IPS DF 4.7 (cell line): ENCODE measurements around the gene SOX18.
"Not testable (repeated sequence)": the region's sequence is repeated elsewhere in the genome, so short reads cannot be mapped to it uniquely, and the experiment has no call there.

Experiments
- DNase-seq: peaks from one replicate; pipeline ENCODE4 v3.0.0-alpha.2; 2013; ENCODE audit warnings: low spot score; ENCODE audit errors: extremely low read depth

The SOX18 gene

DNA sequence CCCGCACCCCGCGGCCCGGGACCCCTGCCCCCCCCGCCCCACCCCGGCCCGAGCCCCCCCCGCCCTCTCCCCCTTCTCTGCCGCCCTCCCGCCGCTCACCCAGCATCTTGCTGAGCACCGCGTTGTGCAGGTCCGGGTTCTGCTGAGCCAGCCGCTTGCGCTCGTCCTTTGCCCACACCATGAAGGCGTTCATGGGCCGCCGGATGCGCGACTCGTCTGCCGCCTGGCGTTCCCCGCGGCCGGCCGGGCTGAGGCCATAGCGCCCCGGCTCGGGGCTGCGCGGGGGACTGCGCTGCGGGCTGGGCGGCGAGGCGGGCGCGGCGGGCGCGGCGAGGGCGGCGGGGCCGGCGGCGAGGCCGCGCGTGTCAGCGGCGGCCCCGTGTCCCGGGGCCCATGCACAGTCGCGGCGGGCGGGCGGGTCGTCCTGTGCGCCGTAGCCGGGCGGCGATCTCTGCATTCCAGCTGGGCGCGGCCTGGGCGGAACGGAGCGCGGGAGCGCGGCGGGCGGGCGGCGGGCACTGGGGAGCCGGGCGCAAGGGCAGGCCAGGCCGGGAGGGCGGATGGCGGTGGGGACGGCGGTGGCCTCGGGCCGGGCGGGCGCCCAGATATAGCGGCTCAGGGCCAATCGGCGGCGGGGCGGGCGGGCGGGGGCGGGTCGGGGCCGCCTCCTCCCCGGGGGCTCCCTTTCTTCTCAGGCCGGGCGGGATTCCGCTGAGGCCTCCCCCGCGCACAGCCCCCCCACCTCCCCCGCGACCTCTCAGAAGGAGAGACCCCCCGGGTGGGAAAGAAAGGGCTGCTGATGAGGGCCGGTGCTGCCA is at the start of gene SOX18:
TSS of gene SOX18 (minus strand) at position 580 of the 818 bp plus-strand sequence. CDS start at position 457, 123 bp downstream.
- DNase-seq = no peak

GRCh38 chr20:64098471-64099013 is 49.1 kb upstream of the SOX18 start:
- DNase-seq = no peak

DNA sequence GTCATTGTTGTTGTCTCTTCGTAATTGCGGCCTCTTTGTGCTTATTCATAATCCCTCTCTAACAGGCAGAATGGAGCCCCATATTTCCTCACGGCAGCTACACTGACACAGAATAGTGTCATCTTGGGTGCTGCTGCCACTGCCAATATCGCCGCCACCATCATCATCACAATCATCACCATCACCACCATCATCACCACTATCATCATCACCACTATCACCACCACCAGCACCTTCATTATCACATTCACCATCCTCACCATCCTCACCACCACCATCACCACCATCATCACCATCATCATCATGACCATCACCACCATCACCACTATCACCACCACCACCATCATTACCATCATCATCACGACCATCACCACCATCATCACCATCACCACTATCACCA is 47.1 kb upstream of the SOX18 start:
- DNase-seq = no peak

- no peak for DNase-seq
Measured at GRCh38 chr20:64095927-64096326, 46.5 kb upstream of the SOX18 start.

DNA sequence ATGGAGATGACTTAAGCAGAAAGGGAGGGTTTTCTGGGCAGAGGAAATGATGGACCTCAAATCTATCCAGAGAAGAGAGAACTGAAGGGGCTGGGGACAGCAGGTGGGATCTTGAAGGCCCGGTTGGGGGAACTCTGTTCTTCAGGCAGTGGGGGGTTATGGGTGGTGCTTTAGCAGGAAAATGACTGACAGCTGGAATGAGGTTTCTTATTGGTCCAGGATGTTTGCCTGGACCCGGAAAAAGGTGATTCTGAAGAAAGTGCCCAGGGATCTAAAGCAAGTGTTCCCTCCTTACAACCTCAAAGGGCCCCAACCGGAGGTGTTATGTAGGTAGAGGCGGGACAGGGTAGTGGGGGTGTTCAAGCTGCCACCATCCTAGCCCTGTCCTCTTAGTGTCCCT is 46.0 kb upstream of the SOX18 start:
- no peak for DNase-seq

DNA sequence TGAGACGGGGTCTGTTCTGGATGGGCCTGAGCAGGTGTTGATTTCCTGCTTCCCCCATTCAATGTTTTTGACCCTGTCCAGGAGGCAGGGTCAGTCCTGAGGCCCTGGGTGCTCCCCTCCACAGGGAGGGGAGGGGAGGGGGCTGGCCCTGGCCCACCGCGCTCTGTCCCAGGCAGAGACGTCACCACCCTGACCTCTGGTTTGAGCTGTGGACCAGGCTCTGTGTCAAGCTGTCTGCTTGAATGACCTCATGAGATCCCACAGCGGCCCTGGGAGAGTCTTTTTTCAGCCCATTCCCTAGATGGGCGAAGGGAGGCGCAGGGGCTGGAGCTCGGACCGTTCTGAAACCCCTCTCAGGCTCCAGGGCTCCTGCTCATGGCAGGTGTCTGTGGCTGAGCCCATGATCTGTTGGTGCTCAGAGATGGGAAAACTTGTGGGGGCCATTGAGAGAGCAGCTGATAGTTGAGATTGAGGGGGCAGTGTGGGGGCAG is 43.6 kb upstream of the SOX18 start:
- DNase-seq = no peak

DNA sequence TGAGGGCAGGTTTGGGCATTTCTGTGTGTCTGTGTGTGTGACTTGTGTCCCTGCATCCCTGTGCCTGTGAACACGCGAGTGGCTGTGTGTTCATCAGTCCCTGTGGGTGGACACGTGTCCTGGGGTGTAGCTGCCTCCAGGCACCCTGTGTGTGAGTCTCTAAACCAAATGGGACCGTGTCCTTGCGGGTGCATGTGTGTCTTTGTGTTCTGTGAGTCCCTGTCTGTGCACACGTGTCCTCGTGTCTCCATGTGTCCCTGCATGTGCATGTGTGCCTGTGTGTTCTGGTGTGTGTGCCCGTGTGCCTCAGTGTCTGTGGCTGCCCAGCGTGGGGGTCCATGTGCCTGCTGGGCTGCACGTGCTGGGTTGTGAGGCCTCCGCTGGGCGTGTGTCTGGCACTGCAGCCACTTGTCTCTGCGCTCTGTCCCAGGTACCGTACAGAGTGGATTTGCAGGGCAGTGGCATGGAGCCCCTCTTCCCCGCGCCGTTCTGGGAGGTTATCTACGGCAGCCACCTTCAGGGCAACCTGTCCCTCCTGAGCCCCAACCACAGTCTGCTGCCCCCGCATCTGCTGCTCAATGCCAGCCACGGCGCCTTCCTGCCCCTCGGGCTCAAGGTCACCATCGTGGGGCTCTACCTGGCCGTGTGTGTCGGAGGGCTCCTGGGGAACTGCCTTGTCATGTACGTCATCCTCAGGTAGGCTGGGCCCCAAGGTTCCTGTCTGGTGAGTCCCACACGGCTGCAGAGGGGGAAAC is 43.0 kb upstream of the SOX18 start:
- no peak for DNase-seq

- no peak for DNase-seq
Measured at GRCh38 chr20:64091770-64092169, 42.3 kb upstream of the SOX18 start.

DNA sequence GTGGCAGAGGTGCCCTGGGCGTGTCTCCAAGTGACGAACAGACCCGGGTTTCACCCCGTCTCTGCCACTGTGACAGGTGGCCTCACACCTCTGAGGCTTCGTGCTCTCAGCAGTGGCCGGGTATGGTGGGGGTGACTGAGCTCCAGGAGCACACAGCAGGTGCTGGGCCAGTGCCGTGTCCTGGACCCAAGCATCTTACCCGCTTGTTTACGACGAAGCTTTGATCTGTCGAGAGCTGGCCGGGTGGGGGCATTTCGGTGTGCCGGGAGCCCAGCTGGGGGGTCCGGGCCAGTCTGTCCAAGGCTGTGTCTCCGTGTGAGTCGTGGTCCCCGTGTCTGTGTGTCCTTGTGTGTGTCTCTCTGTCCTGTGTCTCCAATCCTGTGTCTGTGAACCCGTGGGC is 41.9 kb upstream of the SOX18 start:
- no peak for DNase-seq

GRCh38 chr20:64090165-64090564 is 40.7 kb upstream of the SOX18 start:
- no peak for DNase-seq

- not testable (repeated sequence) for DNase-seq
Measured at GRCh38 chr20:64088586-64088985, 39.1 kb upstream of the SOX18 start.

DNA sequence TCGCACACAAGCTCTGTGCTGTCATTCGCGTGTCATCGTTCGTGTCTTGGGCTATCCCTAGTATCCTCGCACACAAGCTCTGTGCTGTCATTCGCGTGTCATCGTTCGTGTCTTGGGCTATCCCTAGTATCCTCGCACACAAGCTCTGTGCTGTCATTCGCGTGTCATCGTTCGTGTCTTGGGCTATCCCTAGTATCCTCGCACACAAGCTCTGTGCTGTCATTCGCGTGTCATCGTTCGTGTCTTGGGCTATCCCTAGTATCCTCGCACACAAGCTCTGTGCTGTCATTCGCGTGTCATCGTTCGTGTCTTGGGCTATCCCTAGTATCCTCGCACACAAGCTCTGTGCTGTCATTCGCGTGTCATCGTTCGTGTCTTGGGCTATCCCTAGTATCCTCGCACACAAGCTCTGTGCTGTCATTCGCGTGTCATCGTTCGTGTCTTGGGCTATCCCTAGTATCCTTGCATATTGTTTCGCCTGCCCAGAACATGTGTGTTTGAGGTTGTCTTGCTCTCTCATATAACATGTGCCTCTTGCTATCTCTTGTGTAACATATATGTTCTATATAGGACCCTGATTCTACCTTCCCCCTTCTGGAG is 37.9 kb upstream of the SOX18 start:
- not testable (repeated sequence) for DNase-seq

GRCh38 chr20:64086801-64087200 is 37.4 kb upstream of the SOX18 start:
- DNase-seq = no peak

- DNase-seq = no peak
Measured at GRCh38 chr20:64084685-64085152, 35.3 kb upstream of the SOX18 start.

DNA sequence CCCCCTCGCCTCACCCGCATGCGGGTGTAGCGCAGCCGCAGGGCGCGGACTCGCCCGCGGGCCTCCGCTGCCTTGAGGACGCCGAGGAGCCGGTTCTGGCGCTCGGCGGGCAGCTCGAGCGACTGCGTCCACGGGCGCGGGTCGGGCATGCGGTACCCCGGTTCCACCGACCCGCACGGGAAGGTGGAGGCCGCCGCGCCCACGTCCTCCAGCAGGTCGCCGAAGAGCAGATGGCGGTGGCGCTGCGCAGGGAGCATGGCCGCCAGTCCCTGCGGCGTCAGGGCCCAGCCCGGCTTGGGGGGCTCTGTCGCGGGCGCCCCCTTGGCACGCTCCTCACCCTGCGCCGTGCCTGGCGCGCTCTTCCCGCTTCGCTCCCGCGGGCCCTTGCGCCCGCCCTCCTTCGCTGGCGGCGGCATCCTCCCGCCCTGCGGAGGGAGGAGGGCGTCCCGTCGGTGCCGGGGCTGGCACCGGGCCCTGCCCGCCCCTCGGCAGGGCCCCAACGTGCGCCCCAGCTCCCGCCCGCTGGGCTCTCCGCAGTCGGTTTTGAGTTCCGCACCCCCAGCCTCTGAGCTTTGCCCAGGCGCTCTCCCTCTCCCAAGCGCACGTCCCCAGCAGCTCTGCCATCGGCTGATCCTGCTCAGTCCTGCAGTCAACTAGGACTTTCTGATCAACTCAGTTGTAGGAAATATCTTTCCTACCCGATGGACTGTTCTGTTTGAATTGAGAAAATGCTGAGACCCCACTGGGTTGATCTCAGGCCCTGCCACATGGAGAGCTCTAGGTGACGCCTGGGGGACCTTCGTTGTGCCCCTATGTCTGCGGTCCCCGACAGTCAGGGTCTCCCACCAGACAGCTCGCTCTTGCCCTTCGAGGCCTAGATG is 34.6 kb upstream of the SOX18 start, which contains the start of gene LKAAEAR1:
TSS of gene LKAAEAR1 (minus strand) at position 595 of the 881 bp plus-strand sequence. CDS start at position 416, 179 bp downstream.
- DNase-seq = no peak

DNA sequence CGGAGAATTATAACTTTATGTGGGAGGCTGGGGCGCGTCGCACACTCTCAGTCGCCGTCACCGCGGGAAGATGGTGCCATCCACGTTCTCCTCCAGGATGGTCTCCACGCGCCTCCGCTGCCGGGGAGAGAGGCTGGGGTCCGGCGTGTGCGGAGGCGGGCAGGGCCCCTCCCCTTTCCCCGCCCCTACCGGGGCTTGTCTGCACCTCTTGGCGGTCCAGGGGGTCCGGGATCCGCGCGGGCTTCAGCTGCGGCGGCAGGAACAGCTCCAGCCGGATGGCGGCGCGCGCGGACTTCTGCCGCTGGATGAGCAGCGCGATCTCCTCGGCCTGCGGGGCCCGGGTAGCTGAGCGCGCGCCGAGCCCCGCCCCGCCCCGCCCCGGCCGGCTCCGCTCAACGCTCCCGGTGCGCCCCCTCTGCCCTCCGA is 34.0 kb upstream of the SOX18 start:
- no peak for DNase-seq

DNA sequence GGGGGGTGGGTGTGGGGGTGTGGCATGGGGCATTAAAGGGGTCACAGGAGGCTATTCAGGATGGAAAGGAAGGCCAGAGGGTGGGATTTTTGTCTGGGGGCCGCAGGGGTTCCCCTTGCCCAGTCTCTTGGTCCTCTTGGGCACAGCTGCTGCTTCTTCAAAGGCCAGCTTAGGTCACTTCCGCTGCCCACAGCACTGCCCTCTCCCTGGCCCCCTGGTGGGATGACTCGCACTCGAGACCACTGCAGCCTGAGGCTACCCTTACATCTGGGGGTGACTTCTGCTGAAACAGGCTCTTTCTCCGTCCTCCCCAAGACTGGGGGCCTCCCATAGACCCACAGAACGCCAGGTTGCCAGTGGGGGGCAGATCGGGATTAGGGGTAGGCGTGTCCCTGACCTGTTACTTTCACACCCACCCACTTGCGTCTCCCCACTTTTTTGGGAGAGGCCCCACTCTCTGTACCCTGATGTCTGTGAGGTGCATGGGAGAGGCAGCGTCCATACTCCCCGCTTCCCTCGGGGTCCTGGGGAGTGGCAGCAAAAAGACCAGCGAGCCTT is 33.5 kb upstream of the SOX18 start:
- DNase-seq = no peak

DNA sequence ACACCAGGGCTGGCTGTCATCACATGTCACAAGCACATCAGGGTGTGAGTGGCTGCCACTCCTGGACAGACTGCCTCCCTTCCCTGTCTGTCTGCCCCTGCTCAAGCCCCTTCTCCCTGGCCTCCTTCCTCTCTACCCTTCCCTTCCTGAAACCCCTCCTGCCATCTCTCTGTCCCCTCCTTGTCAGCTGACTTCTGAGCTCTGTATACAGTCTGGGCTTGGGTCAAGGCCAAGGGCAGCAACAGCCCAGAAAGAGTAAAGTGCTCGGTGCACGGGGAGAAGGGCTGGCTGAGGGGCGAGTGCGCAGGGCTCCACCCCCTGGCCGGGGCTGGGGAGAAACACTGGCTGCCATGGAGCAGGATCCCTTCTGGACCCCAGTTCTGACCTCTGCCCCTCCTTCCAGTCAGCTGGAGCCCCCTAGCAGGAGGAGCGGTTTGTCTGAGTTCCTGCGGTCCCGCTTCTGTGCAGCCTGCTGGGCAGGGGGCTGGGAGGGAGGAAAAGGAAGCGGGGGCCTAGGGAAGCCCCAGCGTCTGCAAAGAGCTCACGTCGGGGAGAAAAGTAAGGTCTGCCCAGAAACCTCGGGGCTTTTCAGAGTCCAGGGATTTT is 32.8 kb upstream of the SOX18 start:
- no peak for DNase-seq

GRCh38 chr20:64081624-64081964 is 32.2 kb upstream of the SOX18 start:
- no peak for DNase-seq
